ENCODE results near the gene PTPRR.

DNA sequence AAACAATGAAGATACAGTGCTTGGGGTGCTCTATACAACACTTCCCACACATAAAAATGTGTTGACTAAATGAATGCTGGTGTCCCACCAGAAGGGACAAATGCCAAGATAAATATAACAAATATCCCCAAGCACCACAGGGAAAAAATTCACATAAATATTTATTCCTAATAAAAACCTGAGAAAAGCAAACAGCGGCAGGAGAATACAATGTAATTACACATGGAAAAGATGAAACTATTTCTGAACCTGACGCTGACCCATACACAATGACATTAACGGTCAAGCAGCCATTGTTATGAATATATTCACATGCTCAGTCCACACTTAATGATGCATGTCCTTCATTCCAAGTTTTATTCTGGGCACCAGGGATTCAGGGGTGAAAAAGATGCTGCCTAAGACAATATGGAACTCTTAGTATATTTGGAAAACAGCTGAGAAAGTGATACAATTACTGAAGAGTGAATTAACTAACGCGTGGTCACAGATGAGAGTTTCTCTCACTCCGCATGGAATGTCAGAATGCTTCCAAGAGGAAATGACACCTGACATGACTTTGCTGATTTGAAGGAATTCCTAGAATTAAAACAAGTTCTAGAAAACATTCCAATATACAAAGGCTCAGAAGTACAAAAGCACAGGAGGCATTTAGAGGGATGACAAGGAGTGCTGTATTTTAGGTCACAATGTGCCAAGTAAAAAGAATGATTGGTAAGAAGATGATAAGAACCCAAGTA is 27.9 kb upstream of the PTPRR start:
- TF ChIP-seq, protein P1, sequence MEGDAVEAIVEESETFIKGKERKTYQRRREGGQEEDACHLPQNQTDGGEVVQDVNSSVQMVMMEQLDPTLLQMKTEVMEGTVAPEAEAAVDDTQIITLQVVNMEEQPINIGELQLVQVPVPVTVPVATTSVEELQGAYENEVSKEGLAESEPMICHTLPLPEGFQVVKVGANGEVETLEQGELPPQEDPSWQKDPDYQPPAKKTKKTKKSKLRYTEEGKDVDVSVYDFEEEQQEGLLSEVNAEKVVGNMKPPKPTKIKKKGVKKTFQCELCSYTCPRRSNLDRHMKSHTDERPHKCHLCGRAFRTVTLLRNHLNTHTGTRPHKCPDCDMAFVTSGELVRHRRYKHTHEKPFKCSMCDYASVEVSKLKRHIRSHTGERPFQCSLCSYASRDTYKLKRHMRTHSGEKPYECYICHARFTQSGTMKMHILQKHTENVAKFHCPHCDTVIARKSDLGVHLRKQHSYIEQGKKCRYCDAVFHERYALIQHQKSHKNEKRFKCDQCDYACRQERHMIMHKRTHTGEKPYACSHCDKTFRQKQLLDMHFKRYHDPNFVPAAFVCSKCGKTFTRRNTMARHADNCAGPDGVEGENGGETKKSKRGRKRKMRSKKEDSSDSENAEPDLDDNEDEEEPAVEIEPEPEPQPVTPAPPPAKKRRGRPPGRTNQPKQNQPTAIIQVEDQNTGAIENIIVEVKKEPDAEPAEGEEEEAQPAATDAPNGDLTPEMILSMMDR (IDR thresholded peaks at IDR 0.05; ENCODE audit: low read depth, low read length), result no peak
- TF ChIP-seq, protein P2, sequence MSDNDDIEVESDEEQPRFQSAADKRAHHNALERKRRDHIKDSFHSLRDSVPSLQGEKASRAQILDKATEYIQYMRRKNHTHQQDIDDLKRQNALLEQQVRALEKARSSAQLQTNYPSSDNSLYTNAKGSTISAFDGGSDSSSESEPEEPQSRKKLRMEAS (IDR thresholded peaks at IDR 0.05; ENCODE audit: low read depth, low read length), result no peak
- no peak for TF ChIP-seq POLR2A (IDR thresholded peaks at IDR 0.05; ENCODE audit: extremely low read depth, insufficient read length)
- no peak for TF ChIP-seq MYC (IDR thresholded peaks at IDR 0.05; ENCODE audit: low read depth, low read length)
